B cell (primary cell): ENCODE data around the gene NBAS. TPM values are rescaled to one million over a fixed set of nuclear protein-coding genes. Genes with fewer than 3 reads are reported as not detected.

Experiments
- ATAC-seq: fragments of 200-7000 bp; cut with Tn5 transposase; one replicate; pipeline ENCODE4 v1.10.0; 2021; ENCODE audit warnings: low read depth, mild to moderate bottlenecking, moderate number of reproducible peaks, moderate library complexity
- CTCF ChIA-PET: fragments of 350-600 bp; sonication (Branson Sonifier 250); formaldehyde crosslinking; loops from one replicate; lab custom pipeline; 2021; ENCODE audit warnings: antibody characterized with exemption, inconsistent platforms; lab: Charles Lee
- POLR2A ChIA-PET: fragments of 350-600 bp; sonication (Branson Sonifier 250); formaldehyde crosslinking; loops from one replicate; lab custom pipeline; 2021; ENCODE audit warnings: antibody characterized with exemption; lab: Charles Lee
- DNase-seq: peaks from one replicate; pipeline ENCODE4 v3.0.0; 2013
- H2AFZ ChIP-seq: 2 replicates; pipeline ENCODE4 v1.6.1; 2012; ENCODE audit warnings: mild to moderate bottlenecking, low read depth, low read length; ENCODE audit not compliant: insufficient read depth, poor library complexity, severe bottlenecking
- H3K27ac ChIP-seq, 2 donors: 1 replicate in 1 of 2; 2 replicates in 1 of 2; pipeline ENCODE4 v1.5.1; 2012 to 2013; ENCODE audit warnings: low read length in 2 of 2, mild to moderate bottlenecking in 2 of 2, moderate library complexity in 1 of 2
- H3K27me3 ChIP-seq, 4 experiments: fragments of 200-600 bp in 1 of 4; sonication (generic) in 1 of 4; replicated peaks in 1 of 4; 1 replicate in 2 of 4; 2 replicates in 2 of 4; pipeline versions ENCODE4 v1.6.1 to v1.7.0; 2013 to 2016; ENCODE audit warnings: low read length in 3 of 4, mild to moderate bottlenecking in 2 of 4, mixed read lengths in 1 of 4, moderate library complexity in 1 of 4; ENCODE audit not compliant: insufficient read depth in 4 of 4, control insufficient read depth in 3 of 4; ENCODE audit errors: control extremely low read depth in 1 of 4
- H3K36me3 ChIP-seq, 2 experiments: replicated peaks in 1 of 2; 1 replicate in 1 of 2; 2 replicates in 1 of 2; pipeline versions ENCODE4 v1.6.1 to v1.7.1; 2013; ENCODE audit warnings: low read length in 1 of 2; ENCODE audit not compliant: insufficient read depth in 2 of 2, control insufficient read depth in 1 of 2; ENCODE audit errors: control extremely low read depth in 1 of 2, extremely low read depth in 1 of 2
- H3K4me1 ChIP-seq, 2 donors: fragments of 200-600 bp in 1 of 2; sonication (generic) in 1 of 2; 1 replicate in 1 of 2; 2 replicates in 1 of 2; pipeline versions ENCODE4 v1.5.1 to v1.6.1; 2013 to 2017; ENCODE audit warnings: low read length in 2 of 2; ENCODE audit not compliant: control insufficient read depth in 2 of 2, insufficient read depth in 2 of 2
- H3K4me2 ChIP-seq: replicated peaks from 2 replicates; pipeline ENCODE3; 2012; ENCODE audit warnings: mild to moderate bottlenecking, low read depth, low read length; ENCODE audit not compliant: poor library complexity, severe bottlenecking
- H3K4me3 ChIP-seq, 5 experiments: fragments of 200-600 bp in 1 of 5; sonication (generic) in 1 of 5; 1 replicate in 3 of 5; 2 replicates in 2 of 5; pipeline versions ENCODE4 v1.5.1 to v1.7.0; 2011 to 2016; ENCODE audit warnings: low read length in 4 of 5, mild to moderate bottlenecking in 4 of 5, low read depth in 2 of 5, control low read depth in 1 of 5, moderate library complexity in 1 of 5; ENCODE audit not compliant: insufficient read depth in 1 of 5; ENCODE audit errors: control extremely low read depth in 1 of 5, extremely low read depth in 1 of 5
- H3K79me2 ChIP-seq: fragments of 200-600 bp; sonication (generic); one replicate; pipeline ENCODE4 v1.6.0; 2016; ENCODE audit warnings: low read length; ENCODE audit not compliant: control insufficient read depth, insufficient read depth
- H3K9ac ChIP-seq: fragments of 200-600 bp; sonication (generic); 2 replicates; pipeline ENCODE4 v1.6.1; 2017; ENCODE audit warnings: mild to moderate bottlenecking, low read length, moderate library complexity
- H3K9me3 ChIP-seq, 3 donors: one replicate each; pipeline versions ENCODE4 v1.6.1 to v1.7.1; 2013; ENCODE audit warnings: low read length in 2 of 3; ENCODE audit not compliant: control insufficient read depth in 2 of 3, insufficient read depth in 1 of 3; ENCODE audit errors: control extremely low read depth in 1 of 3
- H4K20me1 ChIP-seq: 2 replicates; pipeline ENCODE4 v1.6.0; 2012; ENCODE audit warnings: mild to moderate bottlenecking, low read length; ENCODE audit not compliant: insufficient read depth, control insufficient read depth, poor library complexity, severe bottlenecking
- H3K27ac Mint-ChIP-seq: one replicate; pipeline ENCODE4 v1.8.0; 2021; ENCODE audit warnings: mixed read lengths
- H3K27me3 Mint-ChIP-seq: one replicate; pipeline ENCODE4 v1.8.0; 2021; ENCODE audit warnings: mixed read lengths
- H3K4me1 Mint-ChIP-seq: one replicate; pipeline ENCODE4 v1.8.0; 2021; ENCODE audit warnings: mixed read lengths
- H3K4me3 Mint-ChIP-seq: one replicate; pipeline ENCODE4 v1.8.0; 2021; ENCODE audit warnings: mixed read lengths
- H3K9me3 Mint-ChIP-seq: one replicate; pipeline ENCODE4 v1.8.0; 2022; ENCODE audit warnings: mixed read lengths; ENCODE audit not compliant: insufficient read depth
- EZH2 ChIP-seq: IDR thresholded peaks from 2 replicates; pipeline ENCODE4 v1.6.1; 2012; ENCODE audit warnings: borderline replicate concordance, low read depth, mild to moderate bottlenecking, moderate library complexity, low read length; ENCODE audit not compliant: insufficient read depth, poor library complexity, severe bottlenecking
- WGBS: methylation state at CpG from one replicate; pipeline ENCODE4 v1.1.5; 2013; ENCODE audit warnings: missing lambda C conversion rate; ENCODE audit not compliant: insufficient coverage; 5-methylcytosine and 5-hydroxymethylcytosine counted together
- intact Hi-C: fragments of 100-400 bp; cut with micrococcal nuclease; formaldehyde crosslinking; loops from one replicate; pipeline ENCODE4 v1.10.0; 2022
- polyA plus RNA-seq: library from polyadenylated mRNA; depleted of rRNA; stranded (reverse); fragments of >200 nt; gene quantifications from 2 replicates; pipeline ENCODE4 v1.2.3, GENCODE V29; 2012
- total RNA-seq, 2 donors: library from RNA; stranded (reverse); fragments of 120-200 nt in 1 of 2; gene quantifications; 1 replicate in 1 of 2; 2 replicates in 1 of 2; pipeline versions ENCODE4 v1.2.3 to v1.2.4, GENCODE V29; 2013 to 2022
- TF ChIP-seq, protein P1 (sequence below): fragments of 200-600 bp; IDR thresholded peaks from one replicate; pipeline ENCODE4 v1.8.0; 2022; ENCODE audit warnings: antibody characterized with exemption, mild to moderate bottlenecking

Gene NBAS
- total and polyA plus RNA-seq, 2 donors (not counting 1 experiment from before 2014, with no cell fraction given): 10.6 to 37.3 TPM

DNA sequence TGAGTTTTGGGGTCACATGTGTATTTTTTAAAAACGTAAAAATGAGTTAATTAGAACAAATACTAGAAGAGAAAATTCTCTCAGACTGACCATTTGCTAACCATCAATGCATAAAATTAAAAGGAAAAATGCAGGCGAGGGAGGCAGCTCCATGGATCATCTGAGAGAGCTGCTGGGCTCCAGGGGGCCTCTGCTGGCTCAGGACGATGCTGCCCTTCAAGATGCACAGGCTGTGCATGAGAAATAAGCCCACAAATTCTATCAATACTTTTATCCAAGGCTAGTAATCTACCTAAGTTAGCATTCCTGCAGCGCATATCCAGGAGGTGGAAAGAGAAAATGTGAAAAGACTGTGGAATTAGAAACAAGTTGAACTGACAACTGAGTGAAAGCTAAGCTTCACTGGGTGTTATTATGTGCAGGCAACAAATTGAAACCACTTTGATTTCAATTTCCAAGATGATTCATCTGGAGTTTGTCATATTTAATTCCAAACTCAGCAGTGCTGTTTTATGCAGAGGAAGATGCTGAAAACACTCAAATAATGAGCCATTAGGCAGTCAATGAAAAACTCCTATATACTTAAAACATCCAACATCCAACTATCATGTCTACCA, 261.1 kb downstream of the NBAS start:
- 100% methylated on average over 2 of the region's 4 CpGs for WGBS
- intact Hi-C loops: no loop called here
- peaks cover 8 to 37% of the 10 kb centered on the region in 2 experiments for H3K36me3 ChIP-seq
- no peaks in the 10 kb centered on the region for H3K79me2 ChIP-seq
- no peak overlapping the region for H2AFZ ChIP-seq
- POLR2A ChIA-PET: no interaction called here
- H3K27me3 ChIP-seq: no peaks in the 10 kb centered on the region
- no peak overlapping the region for H3K9ac ChIP-seq
- no peaks in the 10 kb centered on the region for H3K4me1 Mint-ChIP-seq
- no peak overlapping the region for H3K4me3 Mint-ChIP-seq
- H3K4me1 ChIP-seq: no peaks in the 10 kb centered on the region
- no peak overlapping the region for H3K4me3 ChIP-seq
- no peaks in the 10 kb centered on the region for H4K20me1 ChIP-seq
- CTCF ChIA-PET: no interaction called here
- no peak overlapping the region for H3K27ac Mint-ChIP-seq
- H3K4me2 ChIP-seq: no peak overlapping the region
- no peaks in the 10 kb centered on the region for H3K9me3 Mint-ChIP-seq
- TF ChIP-seq EZH2: no peak
- ATAC-seq: no peak
- H3K9me3 ChIP-seq: no peaks in the 10 kb centered on the region
- H3K27ac ChIP-seq: no peak overlapping the region
- H3K27me3 Mint-ChIP-seq: no peaks in the 10 kb centered on the region
- no peak for DNase-seq

DNA sequence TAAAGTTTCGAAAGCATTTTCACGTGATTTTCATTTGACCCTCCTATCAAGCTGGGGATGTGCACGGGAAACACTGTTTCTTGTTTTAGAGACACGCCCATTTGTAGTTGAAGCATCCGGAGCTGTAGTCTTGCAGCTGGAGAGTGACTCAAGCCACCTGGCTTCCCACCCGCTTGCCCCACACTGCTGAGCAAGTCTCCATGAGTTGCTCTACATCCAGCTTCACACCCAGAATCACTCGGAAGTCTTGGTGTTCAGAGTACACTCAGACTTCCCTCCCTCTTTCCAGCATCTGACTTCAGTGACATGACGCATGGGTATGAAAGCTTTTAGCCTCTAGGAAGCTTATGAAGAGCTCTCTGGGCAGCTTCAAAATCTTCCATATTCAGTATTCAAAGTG, 262.4 kb downstream of the NBAS start:
- no peak for TF ChIP-seq EZH2
- TF ChIP-seq, protein P1, sequence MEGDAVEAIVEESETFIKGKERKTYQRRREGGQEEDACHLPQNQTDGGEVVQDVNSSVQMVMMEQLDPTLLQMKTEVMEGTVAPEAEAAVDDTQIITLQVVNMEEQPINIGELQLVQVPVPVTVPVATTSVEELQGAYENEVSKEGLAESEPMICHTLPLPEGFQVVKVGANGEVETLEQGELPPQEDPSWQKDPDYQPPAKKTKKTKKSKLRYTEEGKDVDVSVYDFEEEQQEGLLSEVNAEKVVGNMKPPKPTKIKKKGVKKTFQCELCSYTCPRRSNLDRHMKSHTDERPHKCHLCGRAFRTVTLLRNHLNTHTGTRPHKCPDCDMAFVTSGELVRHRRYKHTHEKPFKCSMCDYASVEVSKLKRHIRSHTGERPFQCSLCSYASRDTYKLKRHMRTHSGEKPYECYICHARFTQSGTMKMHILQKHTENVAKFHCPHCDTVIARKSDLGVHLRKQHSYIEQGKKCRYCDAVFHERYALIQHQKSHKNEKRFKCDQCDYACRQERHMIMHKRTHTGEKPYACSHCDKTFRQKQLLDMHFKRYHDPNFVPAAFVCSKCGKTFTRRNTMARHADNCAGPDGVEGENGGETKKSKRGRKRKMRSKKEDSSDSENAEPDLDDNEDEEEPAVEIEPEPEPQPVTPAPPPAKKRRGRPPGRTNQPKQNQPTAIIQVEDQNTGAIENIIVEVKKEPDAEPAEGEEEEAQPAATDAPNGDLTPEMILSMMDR: no peak
- POLR2A ChIA-PET: no interaction called here
- WGBS: 95% methylated on average over 6 of the region's 8 CpGs

More for the DNA sequence above, 262.4 kb downstream of the NBAS start:
- Histone ChIP-seq H3K27ac (no peak overlapping the region), H3K79me2 (no peaks in the 10 kb centered on the region), H3K36me3 (peaks cover 6 to 31% of the 10 kb centered on the region in 2 experiments), H3K4me1 (no peaks in the 10 kb centered on the region), H2AFZ (no peak overlapping the region), H3K27me3 (no peaks in the 10 kb centered on the region), H3K4me3 (no peak overlapping the region), H4K20me1 (no peaks in the 10 kb centered on the region), H3K4me2 (no peak overlapping the region), H3K9me3 (no peaks in the 10 kb centered on the region), H3K9ac (no peak overlapping the region)
- DNase-seq: no peak
- ATAC-seq: no peak
- CTCF ChIA-PET: no interaction called here
- Mint-ChIP-seq H3K4me1 (no peaks in the 10 kb centered on the region), H3K4me3 (no peak overlapping the region), H3K27me3 (no peaks in the 10 kb centered on the region), H3K27ac (no peak overlapping the region), H3K9me3 (no peaks in the 10 kb centered on the region)
- intact Hi-C loops: no loop called here
